OCI-LY7 (cell line): ENCODE results near the gene SEMA3D. TPM values are rescaled to one million over a fixed set of nuclear protein-coding genes. Genes with fewer than 3 reads are reported as not detected.
A peak's percentile ranks its signal among the peaks of the same experiment; 100 is the strongest.

Experiments used
- Bru-seq: library from RNA; stranded (reverse); fragments of 400-500 nt; gene quantifications from one replicate; lab custom pipeline; 2021; lab: Mats Ljungman, UMichigan
- BruChase-seq, 2 experiments: library from RNA; stranded (reverse); fragments of 400-500 nt; gene quantifications; one replicate each; lab custom pipeline; 2021; lab: Mats Ljungman, UMichigan
- BruUV-seq: library from RNA; stranded (reverse); fragments of 400-500 nt; replicated peaks from 2 replicates; lab custom pipeline; 2021; lab: Mats Ljungman, UMichigan
- CTCF ChIA-PET: fragments of 300-600 bp; sonication (Branson Sonifier 250); formaldehyde crosslinking; loops from one replicate; lab custom pipeline; 2022; ENCODE audit warnings: antibody characterized with exemption; ENCODE audit not compliant: unreplicated experiment; lab: Charles Lee
- POLR2A ChIA-PET: fragments of 300-600 bp; sonication (Branson Sonifier 250); formaldehyde crosslinking; loops from one replicate; lab custom pipeline; 2022; ENCODE audit warnings: antibody characterized with exemption; lab: Charles Lee
- DNase-seq: peaks from one replicate; pipeline ENCODE4 v3.0.0-alpha.2; 2015; ENCODE audit warnings: low spot score
- H2AFZ ChIP-seq: fragments of 200-600 bp; sonication (generic), shearing (Covaris generic); 2 replicates; pipeline ENCODE4 v1.6.1; 2014; ENCODE audit warnings: mild to moderate bottlenecking, antibody characterized with exemption, low read length, moderate library complexity
- H3K27ac ChIP-seq: fragments of 200-600 bp; sonication (generic); 2 replicates; pipeline ENCODE4 v1.5.1; 2014; ENCODE audit warnings: mixed run types, low read depth, mild to moderate bottlenecking, moderate library complexity, low read length, inconsistent platforms; ENCODE audit not compliant: poor library complexity, severe bottlenecking
- H3K36me3 ChIP-seq: fragments of 200-600 bp; sonication (generic); 2 replicates; pipeline ENCODE4 v1.6.1; 2014; ENCODE audit warnings: mild to moderate bottlenecking, antibody characterized with exemption, low read length, moderate library complexity, mixed read lengths; ENCODE audit not compliant: insufficient read depth
- H3K4me1 ChIP-seq: fragments of 200-600 bp; sonication (generic); 2 replicates; pipeline ENCODE4 v1.5.1; 2014; ENCODE audit warnings: mild to moderate bottlenecking, low read length; ENCODE audit not compliant: insufficient read depth, poor library complexity, severe bottlenecking
- H3K4me2 ChIP-seq: fragments of 200-600 bp; sonication (generic); 2 replicates; pipeline ENCODE4 v1.6.1; 2014; ENCODE audit warnings: mild to moderate bottlenecking, low read length
- H3K4me3 ChIP-seq: fragments of 200-600 bp; sonication (generic); 2 replicates; pipeline ENCODE4 v1.5.1; 2014; ENCODE audit warnings: mild to moderate bottlenecking, low read depth, low read length; ENCODE audit not compliant: poor library complexity, severe bottlenecking
- H3K79me2 ChIP-seq: fragments of 200-600 bp; sonication (generic); 2 replicates; pipeline ENCODE4 v1.6.1; 2016; ENCODE audit warnings: low read depth, mild to moderate bottlenecking, low read length, moderate library complexity, mixed read lengths; ENCODE audit not compliant: insufficient read depth
- H3K9me2 ChIP-seq: fragments of 200-600 bp; sonication (generic); 2 replicates; pipeline ENCODE4 v1.6.1; 2016; ENCODE audit warnings: mild to moderate bottlenecking, low read length, mixed read lengths; ENCODE audit not compliant: insufficient read depth
- H3K9me3 ChIP-seq: fragments of 200-600 bp; sonication (generic); 2 replicates; pipeline ENCODE4 v1.6.1; 2014; ENCODE audit warnings: mild to moderate bottlenecking, mixed run types, low read length, mixed read lengths
- H4K20me1 ChIP-seq: fragments of 200-600 bp; sonication (generic); 2 replicates; pipeline ENCODE4 v1.6.1; 2014; ENCODE audit warnings: mild to moderate bottlenecking, antibody characterized with exemption, low read length, moderate library complexity, mixed read lengths; ENCODE audit not compliant: insufficient read depth
- CTCF ChIP-seq: fragments of 200-600 bp; sonication (generic); conservative IDR thresholded peaks from 2 replicates; pipeline ENCODE4 v1.5.1; 2014; ENCODE audit warnings: mild to moderate bottlenecking, antibody characterized with exemption, low read length, moderate library complexity, mixed read lengths
- EZH2phosphoT487 ChIP-seq: fragments of 200-600 bp; sonication (generic); IDR thresholded peaks from 2 replicates; pipeline ENCODE4 v1.6.1; 2018; ENCODE audit warnings: low read depth, borderline replicate concordance, mild to moderate bottlenecking, mixed run types, antibody characterized with exemption, low read length, moderate library complexity, mixed read lengths
- intact Hi-C: fragments of 100-400 bp; cut with micrococcal nuclease; formaldehyde crosslinking; loops from one replicate; pipeline ENCODE4 v1.10.0; 2022; ENCODE audit not compliant: unreplicated experiment
- long read RNA-seq: library from polyadenylated mRNA; stranded (forward); transcript quantifications from one replicate; pipeline ENCODE4 v2.0.0, GENCODE V29; 2022
- total RNA-seq, 2 experiments: library from RNA; depleted of rRNA in 1 of 2; stranded (reverse); fragments of >200 nt in 1 of 2; shearing (Covaris generic) in 1 of 2; gene quantifications; 2 replicates each; pipeline ENCODE4 v1.2.3, GENCODE V29; 2014 to 2022

Gene SEMA3D
- total RNA-seq (2014; rRNA removed; shearing (Covaris generic)) (0.15 TPM in 1 of 2 replicates, not detected in the other), total RNA-seq (2022) (not detected in 2 replicates), Bru-seq, nascent RNA (percentile 1 among the genes with signal in this experiment), BruChase-seq, experiment 1, labeled RNA remaining after a 6-hour chase (not detected), BruChase-seq, experiment 2, labeled RNA remaining after a 2-hour chase (not detected)
- long read RNA-seq: 0 reads

- Histone ChIP-seq H3K79me2 (no peaks in the 10 kb centered on the region), H3K9me2 (no peaks in the 10 kb centered on the region), H3K4me1 (no peaks in the 10 kb centered on the region), H3K4me2 (no peak within 1 kb of the TSS), H3K9me3 (no peaks in the 10 kb centered on the region), H3K27ac (no peak within 1 kb of the TSS), H2AFZ (no peak within 1 kb of the TSS), H4K20me1 (no peaks in the 10 kb centered on the region), H3K4me3 (no peak within 1 kb of the TSS), H3K36me3 (no peaks in the 10 kb centered on the region)
- ChIA-PET POLR2A (no interaction called here), CTCF (no interaction called here)
- no TSS peak for BruUV-seq
- DNase-seq: no peak
- intact Hi-C loops: no loop called here
- TF ChIP-seq EZH2phosphoT487 (no peak), CTCF (peak; percentile 46)
Observed at GRCh38 chr7:85186521-85187241, at the start of gene SEMA3D. SEMA3D (minus strand) TSS chr7:85187056; CDS start chr7:85121891, 65,165 bp downstream.

- TF ChIP-seq CTCF: no peak
- TF ChIP-seq EZH2phosphoT487: no peak
- BruUV-seq: no TSS peak
- intact Hi-C loops: no loop called here
- Histone ChIP-seq H3K36me3 (no peaks in the 10 kb centered on the region), H2AFZ (no peak overlapping the region), H3K4me3 (no peak overlapping the region), H3K79me2 (no peaks in the 10 kb centered on the region), H3K4me2 (no peak overlapping the region), H3K9me2 (no peaks in the 10 kb centered on the region), H4K20me1 (no peaks in the 10 kb centered on the region), H3K4me1 (no peaks in the 10 kb centered on the region), H3K27ac (no peak overlapping the region), H3K9me3 (no peaks in the 10 kb centered on the region)
- ChIA-PET CTCF (no interaction called here), POLR2A (no interaction called here)
- DNase-seq: no peak
Observed at GRCh38 chr7:85234730-85235129, 47.9 kb upstream of the SEMA3D start.

GRCh38 chr7:85232068-85232467 is 45.2 kb upstream of the SEMA3D start:
- CTCF ChIA-PET: no interaction called here

More at GRCh38 chr7:85232068-85232467, 45.2 kb upstream of the SEMA3D start:
- H3K4me3 ChIP-seq: no peak overlapping the region
- DNase-seq: no peak
- H3K27ac ChIP-seq: no peak overlapping the region
- POLR2A ChIA-PET: no interaction called here
- no peaks in the 10 kb centered on the region for H3K9me2 ChIP-seq
- intact Hi-C loops: no loop called here
- no peaks in the 10 kb centered on the region for H3K4me1 ChIP-seq
- H4K20me1 ChIP-seq: no peaks in the 10 kb centered on the region
- no peak overlapping the region for H2AFZ ChIP-seq
- no peaks in the 10 kb centered on the region for H3K36me3 ChIP-seq
- H3K9me3 ChIP-seq: no peaks in the 10 kb centered on the region
- TF ChIP-seq CTCF (no peak), EZH2phosphoT487 (no peak)
- H3K4me2 ChIP-seq: no peak overlapping the region
- no peaks in the 10 kb centered on the region for H3K79me2 ChIP-seq
- no TSS peak for BruUV-seq
